ENCODE results near the gene RANBP9. TPM values are rescaled to one million over a fixed set of nuclear protein-coding genes. Genes with fewer than 3 reads are reported as not detected.

Gene RANBP9
- total RNA-seq, 1 experiment from 2014 or later: 44.5 TPM

GRCh38 chr6:13600036-13600435 is 111.6 kb downstream of the RANBP9 start:
- Histone ChIP-seq H3K4me1 (ENCODE audit: control insufficient read depth, insufficient read depth, low read length) (no peaks in the 10 kb centered on the region), H3K27ac (ENCODE audit: low read length) (no peak overlapping the region), H3K9me3 (ENCODE audit: control insufficient read depth, insufficient read depth, low read depth, low read length) (no peaks in the 10 kb centered on the region), H3K27me3 (ENCODE audit: control insufficient read depth, insufficient read depth, low read length) (no peaks in the 10 kb centered on the region), H3K36me3 (ENCODE audit: control insufficient read depth, insufficient read depth, low read length) (peaks cover 3% of the 10 kb centered on the region; the same call in 1 of the 2 replicates), H3K4me3 (ENCODE audit: low read depth in 2 of 2, low read length in 2 of 2) (no peak overlapping the region)
- ChIA-PET CTCF (no interaction called here), POLR2A (no interaction called here)
- no peak for DNase-seq (ENCODE audit: low read depth, low spot score)
- intact Hi-C loops (cut with micrococcal nuclease; ENCODE audit: unreplicated experiment): no loop called here
- no TSS peak for BruUV-seq (replicated peaks)
- in situ Hi-C loops (cut with HindIII; ENCODE audit: low pct_unique_long_range_greater_than_20kb, low sequenced_read_pairs): no loop called here
- TF ChIP-seq POLR2AphosphoS5 (IDR thresholded peaks at IDR 0.05; ENCODE audit: low read depth, low read length) (no peak), REST (IDR thresholded peaks at IDR 0.05; ENCODE audit: insufficient read depth in 1 of 2, low read depth in 2 of 2, low read length in 1 of 2) (no peak), TCF7L2 (IDR thresholded peaks at IDR 0.05; ENCODE audit: low read depth, low read length) (no peak), CTCF (IDR thresholded peaks at IDR 0.05) (no peak), SIN3A (IDR thresholded peaks at IDR 0.05; ENCODE audit: borderline replicate concordance, insufficient read depth, low read depth, low read length) (no peak)
- ATAC-seq: no peak

- ATAC-seq (no peak), DNase-seq (ENCODE audit: low read depth, low spot score) (no peak)
- no peaks in the 10 kb centered on the region for H3K27me3 ChIP-seq (ENCODE audit: control insufficient read depth, insufficient read depth, low read length)
- intact Hi-C loops (cut with micrococcal nuclease; ENCODE audit: unreplicated experiment): no loop called here
- in situ Hi-C loops (cut with HindIII; ENCODE audit: low pct_unique_long_range_greater_than_20kb, low sequenced_read_pairs): no loop called here
- no peak overlapping the region for H3K4me3 ChIP-seq (ENCODE audit: low read depth in 2 of 2, low read length in 2 of 2)
- peaks cover 3% of the 10 kb centered on the region; the same call in 1 of the 2 replicates for H3K36me3 ChIP-seq (ENCODE audit: control insufficient read depth, insufficient read depth, low read length)
- H3K27ac ChIP-seq (ENCODE audit: low read length): no peak overlapping the region
- no peak for TF ChIP-seq POLR2AphosphoS5 (IDR thresholded peaks at IDR 0.05; ENCODE audit: low read depth, low read length)
- no peak for TF ChIP-seq CTCF (IDR thresholded peaks at IDR 0.05)
- no peak for TF ChIP-seq SIN3A (IDR thresholded peaks at IDR 0.05; ENCODE audit: borderline replicate concordance, insufficient read depth, low read depth, low read length)
- TF ChIP-seq REST (IDR thresholded peaks at IDR 0.05; ENCODE audit: insufficient read depth in 1 of 2, low read depth in 2 of 2, low read length in 1 of 2): no peak
- TF ChIP-seq TCF7L2 (IDR thresholded peaks at IDR 0.05; ENCODE audit: low read depth, low read length): no peak
- H3K9me3 ChIP-seq (ENCODE audit: control insufficient read depth, insufficient read depth, low read depth, low read length): no peaks in the 10 kb centered on the region
- no peaks in the 10 kb centered on the region for H3K4me1 ChIP-seq (ENCODE audit: control insufficient read depth, insufficient read depth, low read length)
- ChIA-PET CTCF (no interaction called here), POLR2A (no interaction called here)
- no TSS peak for BruUV-seq (replicated peaks)
These were observed 114.6 kb downstream of the RANBP9 start for GRCh38 chr6:13597073-13597472.

Data from Panc1 (cell line).